Upper lobe of left lung (tissue), 6 donors: ENCODE measurements around the gene COX7B. TPM values are rescaled to one million over a fixed set of nuclear protein-coding genes. Genes with fewer than 3 reads are reported as not detected.

Experiments used
- ATAC-seq, 2 donors: fragments of 200-7000 bp; cut with Tn5 transposase; one replicate each; pipeline ENCODE4 v1.9.1; 2022; ENCODE audit warnings: mild to moderate bottlenecking in 2 of 2, moderate library complexity in 2 of 2; ENCODE audit not compliant: low FRiP score in 2 of 2
- DNase-seq, 2 donors: peaks; one replicate each; pipeline ENCODE4 v3.0.0-alpha.2; 2019 to 2020
- H3K27ac ChIP-seq, 4 donors: fragments of 200-600 bp; sonication (generic); one replicate each; pipeline ENCODE4 v1.5.1; 2016 to 2019
- H3K27me3 ChIP-seq, 4 donors: fragments of 200-600 bp; sonication (generic); one replicate each; pipeline ENCODE4 v1.5.1; 2017 to 2019
- H3K36me3 ChIP-seq, 4 donors: fragments of 200-600 bp; sonication (generic); one replicate each; pipeline ENCODE4 v1.5.1; 2016 to 2019
- H3K4me1 ChIP-seq, 4 donors: fragments of 200-600 bp; sonication (generic); one replicate each; pipeline ENCODE4 v1.5.1; 2018 to 2019
- H3K4me3 ChIP-seq, 4 donors: fragments of 200-600 bp; sonication (generic); one replicate each; pipeline ENCODE4 v1.5.1; 2017 to 2019; ENCODE audit warnings: mild to moderate bottlenecking in 2 of 4, moderate library complexity in 1 of 4
- H3K9me3 ChIP-seq, 4 donors: fragments of 200-600 bp; sonication (generic); one replicate each; pipeline ENCODE4 v1.5.1; 2018 to 2019
- EP300 ChIP-seq, 4 donors: sonication (generic); formaldehyde crosslinking; IDR thresholded peaks; one replicate each; pipeline ENCODE4 v1.5.1; 2017; ENCODE audit warnings: antibody characterized with exemption in 4 of 4, control low read depth in 2 of 4
- POLR2A ChIP-seq, 4 donors: fragments of 450-650 bp; IDR thresholded peaks; one replicate each; pipeline ENCODE4 v1.5.1; 2016 to 2017; ENCODE audit warnings: antibody characterized with exemption in 4 of 4, mild to moderate bottlenecking in 2 of 4
- POLR2AphosphoS5 ChIP-seq, 2 donors: sonication (generic); formaldehyde crosslinking; IDR thresholded peaks; one replicate each; pipeline ENCODE4 v1.5.1; 2017; ENCODE audit warnings: antibody characterized with exemption in 2 of 2
- WGBS, 2 donors: methylation state at CpG; one replicate each; pipeline ENCODE4 v1.1.5; 2017 to 2018; 5-methylcytosine and 5-hydroxymethylcytosine counted together
- small RNA-seq, 4 donors: library from RNA; depleted of rRNA; stranded (forward); fragments of <200 nt; gene quantifications; one replicate each; pipeline ENCODE3, GENCODE V24; 2016
- total RNA-seq, 6 donors: library from RNA; depleted of rRNA in 4 of 6; stranded (reverse); fragments of >200 nt in 4 of 6; gene quantifications; one replicate each; pipeline versions ENCODE4 v1.1.0 to v1.2.1, GENCODE V29; 2016 to 2021
- TF ChIP-seq, protein P1 (sequence below), 6 experiments: fragments of 450-650 bp in 4 of 6; fragments of 200-600 bp in 2 of 6; sonication (generic) in 2 of 6; IDR thresholded peaks; one replicate each; pipeline ENCODE4 v1.5.1; 2016 to 2019; ENCODE audit warnings: antibody characterized with exemption in 6 of 6
- donor health status: DM: no; HTN: no; CAD: no; lungs with moderate emphysema.
- donor health status: DM: no; HTN: yes; CAD: no; lungs with severe emphysema.

Gene COX7B
- total RNA-seq, 6 donors from 2014 or later, result 16.8 to 253 (median 152) TPM

DNA sequence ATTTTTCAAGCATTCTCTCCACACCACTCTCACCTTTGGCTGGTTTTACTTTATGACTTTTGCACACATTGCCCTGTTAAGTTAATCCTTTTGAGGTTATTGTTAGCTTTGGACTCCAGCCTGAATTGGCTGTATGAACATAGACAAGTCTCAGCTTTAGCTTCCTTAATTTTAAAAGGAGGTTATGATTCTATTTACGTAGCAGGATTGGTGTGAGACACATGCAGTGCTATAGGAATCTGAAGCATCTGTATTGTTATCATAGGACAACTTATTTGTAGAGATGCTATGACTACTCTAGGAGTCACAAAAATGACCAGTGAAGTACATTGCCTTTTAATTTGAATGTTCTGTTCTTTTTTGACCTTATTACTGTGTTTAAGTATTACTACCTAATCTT is 54.4 kb downstream of the COX7B start:
- no peaks in the 10 kb centered on the region for H3K9me3 ChIP-seq
- peaks cover 0 to 5% (median 4%) of the 10 kb centered on the region in 4 donors for H3K4me1 ChIP-seq
- no peaks in the 10 kb centered on the region for H3K36me3 ChIP-seq
- TF ChIP-seq EP300 (IDR thresholded peaks at IDR 0.05), result no peak
- no peak for TF ChIP-seq POLR2AphosphoS5 (IDR thresholded peaks at IDR 0.05)
- TF ChIP-seq, protein P1, sequence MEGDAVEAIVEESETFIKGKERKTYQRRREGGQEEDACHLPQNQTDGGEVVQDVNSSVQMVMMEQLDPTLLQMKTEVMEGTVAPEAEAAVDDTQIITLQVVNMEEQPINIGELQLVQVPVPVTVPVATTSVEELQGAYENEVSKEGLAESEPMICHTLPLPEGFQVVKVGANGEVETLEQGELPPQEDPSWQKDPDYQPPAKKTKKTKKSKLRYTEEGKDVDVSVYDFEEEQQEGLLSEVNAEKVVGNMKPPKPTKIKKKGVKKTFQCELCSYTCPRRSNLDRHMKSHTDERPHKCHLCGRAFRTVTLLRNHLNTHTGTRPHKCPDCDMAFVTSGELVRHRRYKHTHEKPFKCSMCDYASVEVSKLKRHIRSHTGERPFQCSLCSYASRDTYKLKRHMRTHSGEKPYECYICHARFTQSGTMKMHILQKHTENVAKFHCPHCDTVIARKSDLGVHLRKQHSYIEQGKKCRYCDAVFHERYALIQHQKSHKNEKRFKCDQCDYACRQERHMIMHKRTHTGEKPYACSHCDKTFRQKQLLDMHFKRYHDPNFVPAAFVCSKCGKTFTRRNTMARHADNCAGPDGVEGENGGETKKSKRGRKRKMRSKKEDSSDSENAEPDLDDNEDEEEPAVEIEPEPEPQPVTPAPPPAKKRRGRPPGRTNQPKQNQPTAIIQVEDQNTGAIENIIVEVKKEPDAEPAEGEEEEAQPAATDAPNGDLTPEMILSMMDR (IDR thresholded peaks at IDR 0.05), result no peak
- TF ChIP-seq POLR2A (IDR thresholded peaks at IDR 0.05), result no peak
- ATAC-seq (no peak), DNase-seq (no peak)
- H3K4me3 ChIP-seq, result no peak overlapping the region
- 38 to 69% methylated on average over 1 of the region's 1 CpG for WGBS, 2 donors
- no peak overlapping the region for H3K27ac ChIP-seq
- no peaks in the 10 kb centered on the region for H3K27me3 ChIP-seq

Small RNAs within 50 kb of the gene (small RNA-seq; reads per million reads assigned to genes)
- 0 reads per million in 4 donors for gene RN7SL460P

Other genes starting within 250 kb of the COX7B start
- gene ATRX, start 113.3 kb upstream of the COX7B start, total RNA-seq, result 100 to 1,000 TPM in 3 of 6 donors, 10 to 100 TPM in 3; 57.0 to 151 (median 98.2) TPM
- gene MAGT1, start 4.0 kb upstream of the COX7B start, total RNA-seq, result 10 to 100 TPM; 26.2 to 68.2 (median 51.7) TPM
- gene ATP7A, start 11.2 kb downstream of the COX7B start, total RNA-seq, result 10 to 100 TPM in 5 of 6 donors, 1 to 10 TPM in 1; 6.9 to 23.1 (median 11.7) TPM
- under 1 TPM in 1 of 6 donors, not detected in 5; 0.29 TPM for gene PGAM4, start 70.2 kb downstream of the COX7B start, total RNA-seq
- 100 to 1,000 TPM in 5 of 6 donors, 10 to 100 TPM in 1; 57.6 to 295 (median 170) TPM for gene PGK1, start 204.8 kb downstream of the COX7B start, total RNA-seq
- gene TAF9B, start 240.2 kb downstream of the COX7B start, total RNA-seq, result 10 to 100 TPM in 4 of 6 donors, 1 to 10 TPM in 2; 2.4 to 14.3 (median 11.1) TPM